HG03565 (cell line): ENCODE measurements around the gene ZRANB3.

Experiments
- ATAC-seq: cut with Tn5 transposase; IDR thresholded peaks from one replicate; pipeline ENCODE4 v1.9.1; 2021; ENCODE audit warnings: mild to moderate bottlenecking, moderate library complexity; ENCODE audit not compliant: unreplicated experiment

Gene ZRANB3

DNA sequence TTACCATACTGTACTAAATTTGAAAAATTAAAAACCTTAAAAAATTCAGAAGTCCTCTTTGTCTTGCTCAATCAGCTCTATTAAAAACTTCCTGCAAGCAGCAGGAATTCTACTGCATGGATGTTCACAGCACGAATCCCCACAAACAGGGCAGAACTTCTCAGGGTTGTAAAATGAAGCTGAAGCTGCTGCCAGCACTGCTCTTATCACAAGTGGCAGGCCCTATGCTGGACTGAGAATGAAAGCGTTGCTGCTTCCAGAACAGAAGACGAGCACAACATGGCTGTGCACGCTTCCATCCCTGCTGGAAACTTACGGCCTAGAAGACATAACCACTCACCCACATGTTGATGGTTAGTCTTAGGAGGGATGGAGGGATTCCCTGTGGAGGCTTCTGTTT, 345.0 kb downstream of the ZRANB3 start:
- no peak for ATAC-seq

DNA sequence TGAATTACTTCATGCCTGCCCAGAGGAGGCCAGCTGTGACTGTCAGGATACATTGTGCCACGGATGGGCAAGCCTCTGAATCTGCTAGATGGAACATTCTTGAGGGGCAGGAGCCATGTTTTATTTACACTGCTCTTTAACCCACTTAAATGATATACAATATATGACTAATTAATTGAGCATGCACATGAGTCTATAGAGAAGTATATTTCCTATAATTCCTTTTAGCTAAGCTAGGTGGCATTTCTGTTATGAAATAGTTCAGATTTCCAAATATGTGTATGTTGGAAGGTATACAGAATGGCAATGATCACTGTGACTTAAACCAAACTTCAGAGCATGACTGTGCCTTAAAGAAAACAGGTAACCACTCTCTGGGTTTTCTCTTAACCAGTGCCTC, 347.2 kb downstream of the ZRANB3 start:
- no peak for ATAC-seq

DNA sequence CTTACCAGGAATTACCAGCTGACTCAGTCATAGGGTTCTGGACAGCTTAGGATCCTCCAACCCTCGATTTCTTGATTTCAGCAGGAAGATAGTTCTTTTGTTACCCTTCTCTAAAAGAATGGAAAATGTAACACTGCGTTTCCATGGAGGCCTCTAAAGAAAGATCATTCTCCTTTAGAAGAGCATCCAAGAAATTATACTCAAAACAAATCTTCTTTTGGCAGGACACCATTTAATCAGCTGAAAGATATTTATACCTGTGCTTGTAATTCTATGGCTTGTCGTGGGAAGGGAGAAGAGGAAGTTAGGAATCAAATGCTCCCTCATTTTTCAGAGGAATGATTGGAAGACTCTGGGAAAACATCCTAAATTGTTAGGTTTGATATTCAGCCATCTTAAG, 348.4 kb downstream of the ZRANB3 start:
- no peak for ATAC-seq

DNA sequence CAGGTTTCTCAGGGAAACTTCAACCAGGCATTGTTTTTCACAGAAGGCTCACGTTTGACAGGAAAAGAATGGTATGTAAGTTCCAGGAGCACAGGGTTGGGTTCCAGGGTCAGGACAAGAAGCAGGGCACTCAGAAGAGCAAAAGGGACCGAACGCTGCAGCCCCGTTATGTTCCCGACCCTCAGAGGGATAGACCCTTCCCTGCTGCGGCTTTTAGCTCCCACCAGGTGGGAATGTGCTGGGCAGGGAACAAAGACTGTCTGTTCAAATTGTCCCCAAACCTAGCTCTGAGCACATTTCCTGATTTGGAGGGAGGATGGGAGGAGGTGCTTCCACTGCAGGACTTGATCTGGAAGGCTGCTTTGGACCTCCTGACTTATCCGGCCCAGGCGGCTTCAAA, 348.8 kb downstream of the ZRANB3 start:
- ATAC-seq: no peak

DNA sequence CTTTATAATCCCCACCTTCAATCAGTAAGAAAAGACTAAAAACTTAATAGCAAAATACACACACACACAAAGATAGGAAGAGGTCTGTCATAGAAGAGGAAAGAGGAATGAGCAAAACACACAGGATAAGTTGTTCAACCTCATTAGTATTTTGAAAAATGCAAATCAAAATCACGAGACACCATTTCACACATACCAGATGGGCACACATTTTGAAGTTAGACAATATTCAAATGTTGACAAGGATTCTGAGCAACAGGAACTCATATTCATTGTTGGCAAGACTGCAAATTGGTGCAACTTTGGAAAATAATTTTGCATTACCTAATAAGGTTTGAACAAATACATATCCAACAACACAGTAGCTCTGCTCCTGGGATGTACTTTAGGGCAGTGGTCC, 351.3 kb downstream of the ZRANB3 start:
- ATAC-seq: no peak

DNA sequence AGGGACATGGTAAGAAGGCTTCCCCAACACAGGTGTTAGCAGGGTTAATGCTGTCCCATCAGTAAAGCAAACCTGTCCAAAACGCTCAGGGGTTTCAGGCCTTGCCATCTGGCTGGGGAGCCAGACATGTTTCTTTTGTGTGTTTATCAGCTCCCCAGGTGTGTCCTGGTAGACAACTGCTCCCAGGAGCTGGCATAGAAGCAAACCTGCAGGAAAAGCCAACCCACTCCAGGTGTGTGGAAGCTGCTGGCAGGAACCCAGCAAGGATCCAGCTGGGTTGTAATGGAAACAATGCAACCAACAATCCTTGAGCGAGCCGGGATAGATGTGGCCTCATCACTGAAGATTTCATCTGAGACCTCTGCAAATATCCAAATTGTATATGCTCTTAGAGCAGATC, 355.8 kb downstream of the ZRANB3 start:
- ATAC-seq: no peak

DNA sequence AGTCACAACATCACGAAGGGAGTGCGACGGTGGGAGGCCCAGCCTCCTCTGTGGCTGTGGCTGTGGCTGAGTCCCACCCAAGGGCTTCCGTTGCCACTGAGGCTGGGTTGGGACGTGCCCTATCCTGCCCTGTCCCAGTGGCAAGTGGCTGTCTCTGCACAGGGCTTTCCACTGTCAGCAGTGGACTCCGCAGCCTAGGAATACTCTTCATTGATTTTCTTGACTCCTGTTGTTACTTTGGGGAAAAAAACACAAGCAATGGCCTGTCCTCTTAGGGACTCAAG, 356.3 kb downstream of the ZRANB3 start:
- ATAC-seq: no peak

DNA sequence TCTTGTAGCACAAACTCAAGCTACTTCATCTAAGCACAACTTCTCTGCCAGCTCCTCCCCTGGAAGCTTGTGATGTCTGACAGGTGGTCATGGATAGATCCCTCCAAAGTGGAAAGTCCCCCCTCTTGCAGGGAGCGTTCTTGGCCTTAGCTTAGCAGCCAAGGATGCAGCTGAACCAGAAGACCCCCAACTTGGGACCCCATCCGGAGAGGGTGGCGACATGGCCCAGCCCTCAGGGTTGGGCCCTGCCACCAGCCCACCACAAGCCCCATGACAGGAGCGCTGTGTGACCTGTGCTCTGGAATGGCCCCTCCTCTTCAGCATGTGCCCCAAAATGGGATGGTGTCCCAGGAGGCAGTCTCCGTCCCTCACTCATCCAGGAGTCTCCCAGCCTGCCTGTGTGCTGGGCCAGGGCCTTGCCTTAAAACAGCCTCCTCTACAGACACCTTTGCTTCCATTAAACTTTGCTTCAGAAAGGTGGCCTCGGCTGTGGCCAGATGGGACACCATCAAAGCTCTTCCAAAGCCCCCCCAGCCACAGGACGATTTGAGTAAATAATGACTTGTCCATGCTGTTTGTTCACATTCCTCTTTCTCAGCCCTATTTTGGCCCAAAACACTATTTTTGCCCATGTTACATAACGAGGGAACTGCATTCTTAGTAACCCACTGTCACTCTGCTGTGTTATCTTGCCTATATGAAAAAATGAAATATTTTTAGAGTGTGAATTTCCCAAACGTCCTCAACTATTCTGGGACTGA, 356.8 kb downstream of the ZRANB3 start:
- no peak for ATAC-seq

DNA sequence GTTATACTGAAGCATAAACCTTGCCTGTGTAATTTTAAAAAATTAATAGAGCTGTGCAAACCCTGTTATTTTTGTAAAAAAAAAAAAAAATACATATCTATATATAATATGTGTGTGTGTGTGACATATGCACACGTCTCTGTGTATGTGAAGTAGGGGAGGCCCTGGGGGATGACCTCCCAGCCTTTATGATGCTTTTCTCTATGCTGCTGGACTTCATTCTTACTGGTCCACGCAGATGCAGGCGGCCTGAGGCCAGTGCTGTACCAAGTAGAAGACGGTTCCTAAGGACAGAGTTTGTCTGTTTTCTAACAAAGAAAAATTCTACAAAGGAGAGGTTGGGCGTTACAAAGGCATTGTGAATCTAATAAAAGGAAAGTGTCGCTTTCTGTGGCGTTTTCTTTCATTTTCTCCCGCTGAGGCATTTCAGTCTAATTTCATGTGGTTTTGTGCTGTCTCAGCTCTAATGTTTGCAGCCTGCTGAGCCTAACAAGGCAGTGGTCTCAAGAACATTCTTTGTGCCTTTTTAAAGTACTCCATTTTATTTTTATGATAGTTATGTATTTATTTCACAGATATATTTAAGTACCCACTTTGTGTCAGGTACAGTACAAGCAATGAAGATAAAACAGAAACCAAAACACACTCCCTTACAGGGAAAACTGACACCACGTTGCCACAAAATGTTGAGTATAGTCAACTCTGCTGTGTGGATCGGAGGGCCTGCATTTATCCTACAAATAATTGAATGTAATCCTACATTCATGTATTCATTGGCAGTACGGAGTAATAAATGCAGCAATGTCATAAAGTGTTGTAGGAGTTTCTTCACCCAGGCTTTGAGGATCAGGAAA, 360.9 kb downstream of the ZRANB3 start:
- no peak for ATAC-seq

DNA sequence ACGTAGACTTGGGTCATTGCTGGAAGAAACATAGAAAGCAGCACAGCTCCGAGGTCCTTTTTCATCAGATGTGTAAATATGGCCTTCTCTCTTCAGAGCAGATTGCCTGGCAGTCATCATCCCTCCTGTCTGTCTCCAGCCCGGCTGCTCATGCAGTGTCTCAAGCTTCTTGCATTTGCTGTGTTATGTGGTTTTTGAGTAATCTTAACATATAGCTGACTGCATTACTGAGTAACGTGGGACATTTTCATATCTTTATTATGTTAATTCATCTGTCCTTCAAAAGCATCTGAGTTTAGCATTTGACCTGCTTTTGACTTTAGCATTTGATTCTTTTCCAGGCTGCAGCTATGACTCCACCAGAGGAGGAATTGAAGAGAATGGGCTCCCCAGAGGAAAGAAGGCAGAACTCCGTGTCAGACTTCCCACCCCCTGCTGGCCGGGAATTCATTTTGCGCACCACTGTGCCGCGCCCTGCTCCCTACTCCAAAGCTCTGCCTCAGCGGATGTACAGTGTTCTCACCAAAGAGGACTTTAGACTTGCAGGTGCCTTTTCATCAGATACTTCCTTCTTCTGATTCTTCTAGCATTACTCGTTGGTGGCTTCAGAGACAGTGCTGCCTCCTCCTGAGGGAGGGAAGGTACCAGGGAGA, 362.7 kb downstream of the ZRANB3 start:
- ATAC-seq: no peak

DNA sequence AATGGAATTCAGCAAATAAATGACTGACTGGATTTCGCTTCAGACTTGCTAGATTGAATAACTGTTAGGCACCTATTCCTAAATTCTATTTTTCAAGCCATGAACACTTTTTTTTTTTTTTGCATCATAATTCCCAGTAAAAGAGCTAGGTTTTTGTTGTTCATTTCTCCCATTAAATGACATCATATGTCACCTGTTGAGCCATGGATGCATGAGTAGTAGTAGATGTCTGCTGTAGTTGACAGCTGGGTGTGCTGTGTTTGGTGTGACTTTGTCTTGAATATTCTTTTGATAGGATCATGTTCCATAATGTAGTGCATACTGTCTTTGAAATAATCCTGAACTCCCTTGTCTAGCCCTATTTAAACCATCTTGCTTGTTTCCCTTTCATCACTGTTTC, 363.7 kb downstream of the ZRANB3 start:
- no peak for ATAC-seq

DNA sequence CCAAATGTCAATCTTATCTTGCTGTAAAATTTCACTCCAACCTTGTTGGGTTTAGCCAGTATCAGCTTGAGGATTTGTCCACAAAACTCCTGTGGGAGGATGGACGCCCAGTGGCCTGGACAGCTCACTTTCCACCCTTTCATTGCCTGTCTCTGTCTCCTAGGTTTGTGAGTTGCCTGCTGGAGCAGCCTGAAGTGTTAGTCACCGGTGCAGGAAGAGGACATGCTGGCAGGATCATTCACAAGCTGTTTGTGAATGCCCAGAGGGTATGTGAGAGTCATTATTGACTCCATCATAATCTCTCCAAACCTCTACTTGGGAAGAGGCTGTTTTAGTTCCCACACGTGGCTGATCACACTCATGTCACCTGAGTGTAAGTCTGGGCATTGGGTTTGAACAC, 366.6 kb downstream of the ZRANB3 start:
- no peak for ATAC-seq

DNA sequence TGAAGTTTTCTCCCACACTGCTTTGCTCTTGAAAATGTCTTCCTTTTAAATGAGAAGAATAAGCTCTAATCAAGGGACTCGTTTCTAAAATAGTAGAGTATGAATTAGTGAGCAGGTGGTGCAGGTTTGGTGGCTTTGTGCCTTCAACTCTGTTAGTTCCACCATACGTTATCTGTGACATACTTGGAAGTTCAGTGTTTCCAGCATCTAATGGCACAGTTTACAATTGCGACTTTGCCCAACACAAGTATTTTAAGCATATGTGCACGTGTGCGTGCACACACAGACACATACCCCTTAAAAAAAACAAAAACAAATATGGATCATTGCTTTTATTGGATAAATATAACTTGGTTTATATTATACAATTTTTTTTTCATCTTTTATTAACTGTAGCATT, 367.1 kb downstream of the ZRANB3 start:
- ATAC-seq: no peak

DNA sequence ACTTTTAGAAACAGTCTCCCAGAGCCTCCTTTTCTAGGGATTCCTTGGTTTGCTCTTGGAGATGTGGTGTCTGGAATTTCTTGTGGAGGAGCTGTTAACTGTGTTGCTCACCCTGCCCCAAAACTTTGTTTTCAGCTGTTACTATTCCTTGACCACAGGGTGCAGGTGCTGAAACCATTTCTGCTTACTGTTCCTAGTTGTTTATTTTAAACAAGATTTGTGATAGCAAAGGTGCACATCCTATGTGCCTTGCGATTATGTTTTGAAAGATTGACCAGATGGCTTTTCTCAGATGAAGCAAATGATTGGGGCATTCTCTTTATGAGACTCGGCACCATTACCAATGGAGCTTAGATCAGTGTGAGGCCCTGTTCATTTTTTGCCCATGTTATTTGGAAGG, 367.7 kb downstream of the ZRANB3 start:
- no peak for ATAC-seq

DNA sequence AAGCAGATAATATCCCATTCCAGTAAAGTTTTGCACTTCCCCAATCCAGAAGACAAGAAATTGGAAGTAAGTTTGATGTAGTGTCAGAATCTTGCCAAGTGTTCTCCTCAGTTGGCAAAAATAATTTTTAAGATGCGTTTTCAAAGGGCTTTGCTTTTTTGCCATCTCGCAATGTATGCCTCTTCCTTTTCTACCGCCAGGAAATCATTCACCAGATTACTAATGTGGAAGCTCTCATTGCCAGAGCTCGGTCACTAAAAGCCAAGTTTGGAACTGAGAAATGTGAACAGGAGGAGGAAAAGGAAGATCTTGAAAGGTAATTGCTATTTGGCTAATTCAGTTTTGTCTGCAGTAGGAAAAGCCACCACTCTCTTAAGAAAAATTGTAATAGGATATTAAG, 368.2 kb downstream of the ZRANB3 start:
- ATAC-seq: no peak

DNA sequence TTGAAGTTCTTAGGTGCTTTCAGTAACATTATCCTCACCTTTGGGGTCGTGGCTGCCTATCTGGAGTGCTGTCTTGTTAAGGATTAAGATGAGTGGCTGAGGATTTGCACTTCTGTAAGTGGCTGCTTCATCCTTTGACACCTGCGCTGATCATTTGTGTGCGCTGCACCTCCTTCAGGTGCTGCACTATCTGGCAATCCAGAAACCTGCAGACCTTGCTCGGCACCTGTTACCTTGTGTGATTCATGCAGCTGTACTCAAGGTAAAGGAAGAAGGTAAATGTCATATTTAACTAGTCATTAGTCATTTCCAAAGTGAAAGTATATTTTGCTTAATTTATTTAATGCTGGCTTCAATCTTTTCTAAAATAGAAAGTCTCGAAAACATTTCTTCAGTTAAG, 368.6 kb downstream of the ZRANB3 start:
- no peak for ATAC-seq

DNA sequence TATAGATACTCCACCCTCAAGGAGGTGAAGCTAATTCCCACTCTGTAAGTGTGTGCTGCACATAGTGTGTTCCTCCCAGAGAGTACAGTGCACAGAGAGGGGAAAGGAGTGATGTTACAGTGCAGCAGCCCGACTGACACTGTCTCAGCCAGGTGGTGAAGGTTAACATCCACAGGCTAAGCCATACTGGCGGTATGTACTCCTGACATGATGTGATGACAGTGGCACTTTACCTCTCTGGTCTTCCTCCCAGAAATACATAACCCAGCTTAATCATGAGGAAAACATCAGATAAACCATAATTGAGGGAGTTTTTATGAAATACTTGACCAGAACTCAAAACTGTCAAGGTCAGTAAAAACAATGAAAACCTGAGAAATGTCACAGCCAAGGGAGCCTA, 371.8 kb downstream of the ZRANB3 start:
- ATAC-seq: no peak

DNA sequence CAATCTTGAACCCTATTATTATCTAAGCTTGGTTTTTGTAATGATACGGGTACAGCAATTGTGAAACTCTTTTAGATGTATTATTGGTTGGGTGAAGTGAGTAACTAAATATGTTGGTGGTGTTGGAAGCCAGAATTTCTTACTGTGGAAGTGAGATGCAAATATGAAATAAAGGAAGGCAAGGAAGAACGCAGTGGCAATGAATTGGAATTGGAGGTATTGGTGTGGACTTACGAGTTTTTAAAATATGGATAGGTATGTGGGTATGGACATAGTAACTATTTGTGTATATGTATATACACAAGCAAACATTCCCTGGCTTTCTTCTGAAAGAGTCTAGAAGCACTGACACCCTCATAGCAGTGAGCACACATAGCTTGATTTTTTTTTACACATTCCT, 373.2 kb downstream of the ZRANB3 start:
- ATAC-seq: no peak

DNA sequence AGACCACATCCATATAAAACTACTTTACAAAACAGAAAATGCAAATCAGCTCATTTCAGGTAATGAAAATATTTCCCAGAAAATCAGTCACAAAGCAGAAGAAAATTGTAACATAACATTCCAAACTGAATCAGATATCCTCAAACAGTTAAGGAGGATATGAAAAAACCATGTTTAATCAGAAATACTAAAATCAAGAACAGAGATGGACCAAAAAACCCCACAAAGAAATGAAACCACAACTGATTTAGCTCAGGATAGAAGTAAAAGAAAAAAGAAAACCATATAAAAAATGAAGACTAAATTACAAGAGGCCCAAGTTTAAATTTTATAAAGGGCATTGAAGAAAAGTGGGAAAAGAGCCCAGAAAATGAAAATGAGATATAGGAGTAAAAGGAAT, 376.1 kb downstream of the ZRANB3 start:
- no peak for ATAC-seq

DNA sequence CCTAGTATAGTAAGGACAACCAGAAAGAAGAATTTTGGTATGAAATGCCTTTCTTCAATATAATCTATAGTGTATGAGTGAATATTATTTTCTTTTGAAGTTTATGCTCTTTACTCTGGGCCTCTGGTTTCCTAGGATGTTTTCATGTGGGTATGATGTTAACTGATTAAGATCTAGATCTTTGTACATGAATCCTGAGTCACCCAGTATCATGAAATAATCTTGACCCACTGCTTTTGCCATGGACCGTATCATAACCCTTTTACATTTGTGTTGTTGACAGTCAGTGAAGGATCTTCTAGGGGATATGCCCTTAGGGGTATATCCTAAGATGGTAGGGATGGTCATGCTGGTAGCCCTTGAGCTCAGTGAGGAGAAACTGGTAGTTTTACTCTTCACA, 378.7 kb downstream of the ZRANB3 start:
- no peak for ATAC-seq

DNA sequence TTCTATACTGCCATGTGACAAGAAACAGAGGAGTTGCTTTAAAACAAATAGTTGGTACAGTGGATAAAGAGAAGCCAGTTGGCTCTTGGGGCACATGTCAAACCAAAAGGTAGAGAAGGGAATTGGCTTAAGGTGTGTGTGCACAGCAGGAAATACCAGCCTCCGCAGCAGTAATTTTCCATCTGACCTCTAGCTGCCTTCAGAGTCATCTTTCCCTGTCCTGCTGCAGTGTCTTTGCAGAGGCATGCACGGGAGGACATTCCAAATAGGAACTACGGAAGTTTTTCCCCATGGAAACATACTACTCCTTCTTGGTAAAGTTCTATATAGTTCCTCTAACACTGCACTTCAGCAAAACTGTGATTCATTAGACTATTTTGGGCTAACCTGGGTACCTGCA, 379.4 kb downstream of the ZRANB3 start:
- ATAC-seq: no peak

DNA sequence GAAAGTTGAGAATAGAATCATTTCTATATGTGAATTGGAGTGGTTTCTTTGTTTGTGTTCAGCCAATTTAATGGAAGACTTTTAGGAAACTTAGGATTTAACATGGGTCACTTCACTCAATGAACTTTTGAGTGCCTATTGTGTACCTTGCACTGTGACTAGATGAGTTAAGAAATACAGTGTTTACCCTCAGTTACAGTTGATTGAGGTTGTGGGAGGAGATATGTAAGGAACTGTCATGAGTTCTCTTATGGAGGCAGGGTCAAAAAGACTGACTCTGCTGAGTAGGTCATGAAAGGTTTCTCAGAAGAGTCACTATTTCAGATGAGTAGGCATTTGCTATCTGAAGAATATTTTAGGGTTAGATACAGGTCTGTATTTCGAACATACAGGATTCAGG, 380.3 kb downstream of the ZRANB3 start:
- ATAC-seq: no peak
